GM19351 (cell line): ENCODE measurements around the gene ARHGDIB.

ENCODE experiments used
- ATAC-seq: cut with Tn5 transposase; IDR thresholded peaks from one replicate; pipeline ENCODE4 v1.9.1; 2021; ENCODE audit warnings: mild to moderate bottlenecking, moderate library complexity; ENCODE audit not compliant: unreplicated experiment

ARHGDIB gene

DNA sequence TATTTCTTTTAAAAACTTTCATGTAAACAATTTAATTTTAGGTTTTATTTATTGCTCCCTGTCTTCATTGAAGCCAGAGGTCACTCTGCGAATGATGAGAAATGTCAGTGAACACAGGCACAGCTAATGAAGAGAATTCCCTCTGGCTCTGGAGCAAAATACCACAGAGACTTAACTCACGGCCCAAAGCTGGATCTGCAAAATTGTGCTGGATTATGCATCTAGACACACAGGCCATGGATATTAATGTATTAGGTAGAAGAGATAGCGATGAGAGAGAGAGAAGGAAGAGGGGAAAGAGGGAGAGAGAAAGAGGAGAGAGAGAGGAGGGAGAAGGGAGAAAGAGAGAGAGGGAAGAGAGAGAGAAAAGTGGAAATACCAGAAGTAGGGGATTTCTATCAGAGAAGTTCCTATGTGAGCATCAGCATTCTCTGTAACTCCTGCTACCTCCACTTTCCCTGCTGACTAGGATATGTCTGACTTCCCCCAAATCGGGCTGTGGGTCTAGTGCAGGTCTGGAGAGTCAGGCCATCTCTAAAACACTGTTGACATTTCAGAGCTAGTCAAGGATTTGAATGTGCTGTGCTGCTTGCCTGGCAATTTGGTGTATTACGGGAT lies 3.7 kb downstream of the ARHGDIB start:
- no peak for ATAC-seq

GRCh38 chr12:14956905-14957304 lies 4.5 kb downstream of the ARHGDIB start:
- ATAC-seq, result no peak

GRCh38 chr12:14956024-14956891 lies 5.1 kb downstream of the ARHGDIB start:
- ATAC-seq, result peak; percentile 37

DNA sequence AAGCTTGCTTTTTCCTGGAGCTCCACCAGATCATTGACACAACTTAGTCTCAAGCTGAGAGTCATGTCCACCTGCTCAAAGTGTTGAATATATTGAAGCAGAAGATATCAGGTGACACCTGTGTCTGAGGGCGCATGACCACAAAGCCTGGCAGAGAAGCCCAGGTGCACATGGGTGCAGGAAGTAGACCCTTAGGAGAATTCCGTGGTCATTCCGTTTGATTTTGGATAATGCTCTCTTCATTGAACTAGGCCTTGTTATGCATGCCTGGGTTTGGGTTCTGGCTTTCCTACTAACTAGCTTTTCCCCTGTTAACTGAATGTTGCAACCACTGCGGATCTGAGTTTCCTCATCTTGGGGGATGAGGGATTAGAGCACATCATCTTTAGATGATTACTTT lies 7.1 kb downstream of the ARHGDIB start:
- no peak for ATAC-seq

DNA sequence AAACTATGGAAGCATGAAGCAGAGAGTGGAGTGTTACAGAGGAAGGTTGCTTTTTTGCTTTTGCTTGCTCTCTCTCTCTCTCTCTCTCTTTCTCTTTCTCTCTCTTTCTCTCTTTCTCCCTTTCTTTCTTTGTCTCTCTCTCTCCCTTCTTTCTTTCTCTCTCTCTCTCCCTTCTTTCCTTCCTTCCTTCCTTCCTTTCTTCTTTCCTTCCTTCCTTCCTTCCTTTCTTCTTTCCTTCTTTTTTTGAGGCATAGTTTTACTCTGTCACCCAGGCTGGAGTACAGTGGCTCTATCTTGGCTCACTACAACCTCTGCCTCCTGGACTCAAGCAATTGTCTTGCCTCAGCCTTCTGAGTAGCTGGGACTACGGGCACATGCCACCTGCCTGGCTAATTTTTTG lies 7.6 kb downstream of the ARHGDIB start:
- no peak for ATAC-seq

- ATAC-seq, result peak; percentile 51
Observed at GRCh38 chr12:14952299-14952921, 9.0 kb downstream of the ARHGDIB start.

- ATAC-seq, result no peak
Observed at GRCh38 chr12:14951851-14952250, 9.6 kb downstream of the ARHGDIB start.

- ATAC-seq, result no peak
Observed at GRCh38 chr12:14950982-14951746, 10.2 kb downstream of the ARHGDIB start.

GRCh38 chr12:14950421-14950820 lies 11.0 kb downstream of the ARHGDIB start:
- peak; percentile 13 for ATAC-seq

- no peak for ATAC-seq
Observed at GRCh38 chr12:14949631-14950030, 11.8 kb downstream of the ARHGDIB start.

DNA sequence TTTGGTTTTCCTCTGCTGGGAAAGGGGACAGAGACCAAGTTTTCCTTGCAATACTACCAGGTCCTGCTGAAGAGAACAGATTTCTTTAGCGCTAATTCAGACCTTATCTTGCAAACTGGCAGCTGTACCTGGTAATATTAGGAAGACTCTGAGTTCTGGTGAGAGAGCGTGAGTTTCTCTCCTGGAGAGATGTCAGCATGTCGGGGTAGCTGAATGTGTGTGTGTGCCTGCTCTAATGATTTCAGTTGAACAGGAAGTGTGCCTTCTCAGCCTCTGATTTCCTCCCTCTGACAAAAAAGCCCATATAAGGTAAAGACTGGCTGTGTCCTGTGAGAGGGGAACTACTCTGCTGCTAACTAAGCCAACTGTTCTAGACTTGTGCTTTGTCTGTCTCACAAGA lies 12.7 kb downstream of the ARHGDIB start:
- peak; percentile 87 for ATAC-seq

GRCh38 chr12:14946861-14947260 lies 14.5 kb downstream of the ARHGDIB start:
- no peak for ATAC-seq

DNA sequence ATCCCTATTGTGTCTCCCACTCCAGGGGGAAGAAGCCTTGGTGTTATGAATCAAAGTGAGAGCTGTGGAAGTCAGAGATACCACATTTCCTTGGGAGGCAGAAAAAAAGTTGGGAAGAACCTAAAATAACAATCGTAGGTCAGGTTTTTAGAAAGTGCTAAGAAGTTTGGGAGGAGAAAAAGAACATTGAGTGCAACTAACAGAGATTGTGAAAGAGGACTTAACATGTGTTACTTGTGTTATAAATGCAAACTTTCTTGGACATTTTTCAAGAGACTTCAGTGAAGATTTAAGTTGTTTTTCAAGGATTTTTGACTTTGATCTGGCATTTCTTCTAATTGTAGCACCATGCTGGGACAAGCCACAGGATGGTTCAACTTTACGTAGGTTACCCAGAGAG lies 15.2 kb downstream of the ARHGDIB start:
- no peak for ATAC-seq

DNA sequence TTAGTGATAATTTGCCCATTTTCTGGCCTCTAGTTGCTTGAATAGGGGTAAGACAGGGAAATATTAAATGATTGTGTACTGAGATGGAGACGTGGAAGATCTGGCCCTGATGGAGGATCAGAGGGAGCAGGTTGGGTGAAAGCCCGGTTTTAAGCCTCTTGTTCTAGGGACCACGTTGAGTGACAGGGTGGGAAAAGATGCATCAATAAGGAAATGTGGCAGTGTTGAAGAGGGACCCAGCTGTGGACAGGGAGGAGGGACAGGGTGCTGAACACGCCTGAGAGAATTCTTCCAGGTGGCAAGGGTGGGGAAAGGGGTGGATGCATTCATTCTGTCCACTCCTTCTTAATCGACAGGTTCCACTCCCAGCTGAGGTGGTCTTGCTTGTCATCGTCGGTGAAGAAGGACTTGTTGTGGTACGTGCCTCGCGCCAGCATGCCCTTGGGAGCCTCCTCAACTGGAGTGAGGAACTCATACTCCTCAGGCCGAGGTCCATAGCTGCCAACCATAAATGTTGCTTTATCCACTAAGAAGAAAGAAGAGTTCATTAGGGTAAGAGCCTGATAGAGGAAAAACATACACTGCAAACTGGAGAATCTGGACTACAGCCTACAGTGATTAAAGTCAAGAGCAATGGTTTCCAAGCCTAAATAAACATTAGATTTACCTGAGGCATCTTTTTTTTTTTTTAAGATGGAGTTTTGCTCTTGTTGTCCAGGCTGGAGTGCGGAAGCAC lies 19.0 kb downstream of the ARHGDIB start:
- no peak for ATAC-seq

GRCh38 chr12:14941369-14941768 lies 20.0 kb downstream of the ARHGDIB start:
- no peak for ATAC-seq

DNA sequence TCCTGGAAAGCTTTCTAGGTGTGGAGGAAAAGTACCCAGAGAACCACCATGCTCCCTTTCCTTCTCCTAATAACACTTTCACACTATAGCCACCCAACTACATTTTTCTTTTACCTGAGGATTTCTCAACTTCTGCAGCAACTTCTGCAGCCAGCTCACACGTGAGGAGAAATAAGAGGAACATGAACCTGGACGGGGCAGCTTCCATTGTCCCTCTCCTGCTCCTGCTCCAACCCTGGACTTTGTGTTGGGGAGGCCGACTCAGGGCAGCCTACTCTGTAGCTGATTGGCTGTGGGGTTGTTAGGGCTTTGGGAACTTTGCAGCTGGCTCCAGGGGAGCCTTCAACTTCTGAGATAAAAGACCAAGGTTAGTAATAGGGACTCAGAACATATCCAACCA lies 23.1 kb downstream of the ARHGDIB start, which contains the start of gene ERP27:
TSS of gene ERP27 (minus strand) at position 237 of the 400 bp plus-strand sequence. CDS start at position 208, 29 bp downstream.
- ATAC-seq, result no peak

DNA sequence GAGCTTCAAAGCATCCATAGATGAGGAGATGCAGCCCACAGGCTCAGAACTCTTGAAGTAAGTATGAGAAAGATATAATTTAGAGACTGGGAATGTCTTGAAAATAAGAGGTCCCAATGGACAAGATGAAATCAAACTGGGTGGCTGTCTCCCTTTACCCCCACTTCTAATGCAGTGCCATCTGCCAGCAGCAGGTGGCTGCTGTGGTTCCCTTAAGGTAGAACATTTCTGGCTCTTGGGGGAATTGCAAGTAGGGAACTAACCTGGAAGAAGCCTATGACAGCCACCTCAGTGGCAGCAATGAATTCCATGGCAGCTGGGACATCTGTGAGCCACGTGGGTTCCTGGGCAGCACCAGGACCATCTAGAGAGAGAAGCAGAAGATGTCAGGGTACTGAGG lies 23.7 kb downstream of the ARHGDIB start:
- ATAC-seq, result peak; percentile 53

DNA sequence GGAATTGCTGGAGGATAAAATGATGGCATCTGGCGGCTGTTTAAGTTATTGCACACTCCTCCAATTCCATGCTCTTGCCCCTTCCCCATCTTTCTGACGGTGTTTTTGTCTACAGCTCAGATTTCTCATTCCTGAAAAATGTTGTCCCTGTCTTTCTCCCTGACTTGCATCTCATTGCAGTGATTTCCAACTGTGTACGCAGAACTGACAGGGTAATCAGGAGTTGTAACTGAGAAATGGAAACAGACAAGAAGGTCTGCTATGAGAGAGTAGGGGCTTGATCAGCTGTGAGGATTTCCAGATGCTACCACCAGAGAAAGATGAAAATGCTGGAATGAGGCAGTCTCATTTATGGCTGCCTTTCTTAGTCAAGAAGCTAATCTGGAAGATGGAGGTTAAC lies 24.4 kb downstream of the ARHGDIB start:
- no peak for ATAC-seq

GRCh38 chr12:14936224-14936861 lies 25.1 kb downstream of the ARHGDIB start:
- ATAC-seq, result no peak

GRCh38 chr12:14935031-14935430 lies 26.4 kb downstream of the ARHGDIB start:
- ATAC-seq, result no peak
